Limb (tissue), 2 donors: ENCODE results near the gene EXTL2.
"Not testable (repeated sequence)": the region's sequence is repeated elsewhere in the genome, so short reads cannot be mapped to it uniquely, and the experiment has no call there.

Experiments
- DNase-seq, 2 donors: peaks; one replicate each; pipeline ENCODE4 v3.0.0-alpha.2; 2016; ENCODE audit errors: extremely low spot score in 2 of 2

Gene EXTL2

GRCh38 chr1:100860397-100860991, 34.1 kb downstream of the EXTL2 start:
- no peak for DNase-seq

GRCh38 chr1:100855116-100855515, 39.5 kb downstream of the EXTL2 start:
- not testable (repeated sequence) for DNase-seq

GRCh38 chr1:100852976-100853375, 41.7 kb downstream of the EXTL2 start:
- DNase-seq = no peak

GRCh38 chr1:100851726-100852125, 42.9 kb downstream of the EXTL2 start:
- DNase-seq = no peak

- no peak for DNase-seq
Observed at GRCh38 chr1:100847361-100848082, 47.1 kb downstream of the EXTL2 start.

GRCh38 chr1:100843160-100843559, 51.5 kb downstream of the EXTL2 start:
- not testable (repeated sequence) for DNase-seq

GRCh38 chr1:100835866-100836842, 58.5 kb downstream of the EXTL2 start:
- DNase-seq = no peak

GRCh38 chr1:100834777-100835660, 59.6 kb downstream of the EXTL2 start:
- no peak for DNase-seq

- DNase-seq = no peak
Observed at GRCh38 chr1:100832694-100833428, 61.8 kb downstream of the EXTL2 start.

- not testable (repeated sequence) for DNase-seq
Observed at GRCh38 chr1:100825666-100826065, 69.0 kb downstream of the EXTL2 start.
